Stomach smooth muscle (tissue), 2 donors: Measurements from ENCODE around the gene PTER.

Source experiments
- H3K27ac ChIP-seq: one replicate; pipeline ENCODE4 v1.7.0; 2013; ENCODE audit warnings: mild to moderate bottlenecking, low read length, inconsistent platforms
- H3K27me3 ChIP-seq, 2 donors: one replicate each; pipeline ENCODE4 v1.7.0; 2013; ENCODE audit warnings: low read length in 2 of 2; ENCODE audit not compliant: insufficient read depth in 2 of 2, control insufficient read depth in 1 of 2
- H3K36me3 ChIP-seq, 2 donors: one replicate each; pipeline ENCODE4 v1.7.0; 2013; ENCODE audit warnings: low read length in 2 of 2; ENCODE audit not compliant: control insufficient read depth in 2 of 2, insufficient read depth in 2 of 2
- H3K4me1 ChIP-seq: one replicate; pipeline ENCODE4 v1.7.0; 2013; ENCODE audit warnings: low read length; ENCODE audit not compliant: control insufficient read depth, insufficient read depth
- H3K4me3 ChIP-seq, 2 donors: one replicate each; pipeline ENCODE4 v1.7.0; 2013; ENCODE audit warnings: low read length in 2 of 2
- H3K9ac ChIP-seq, 2 donors: one replicate each; pipeline ENCODE4 v1.7.0; 2013; ENCODE audit warnings: low read length in 2 of 2, mild to moderate bottlenecking in 1 of 2
- H3K9me3 ChIP-seq, 2 donors: one replicate each; pipeline ENCODE4 v1.7.0; 2013; ENCODE audit warnings: low read length in 2 of 2; ENCODE audit not compliant: control insufficient read depth in 2 of 2
- donor health status: healthy.
- donor health status: Pancreatic carcinoma.

The PTER gene

DNA sequence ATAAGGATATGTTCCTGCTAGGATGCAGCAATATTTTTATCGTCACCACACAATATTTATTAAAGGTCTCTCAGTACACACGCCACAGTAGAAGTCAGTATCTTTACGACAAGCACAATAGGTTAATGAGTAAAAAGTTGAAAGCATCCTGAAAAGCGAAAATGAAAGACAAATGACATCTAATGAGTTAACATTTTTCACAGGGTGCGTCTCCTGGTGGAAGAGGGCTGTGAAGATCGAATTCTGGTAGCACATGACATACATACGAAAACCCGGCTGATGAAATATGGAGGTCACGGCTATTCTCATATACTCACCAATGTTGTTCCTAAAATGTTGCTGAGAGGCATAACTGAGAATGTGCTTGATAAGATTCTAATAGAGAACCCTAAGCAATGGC is 74.0 kb downstream of the PTER start:
- Histone ChIP-seq H3K27me3 (no peaks in the 10 kb centered on the region), H3K9me3 (no peaks in the 10 kb centered on the region), H3K36me3 (no peaks in the 10 kb centered on the region), H3K4me1 (no peaks in the 10 kb centered on the region), H3K9ac (no peak overlapping the region), H3K4me3 (no peak overlapping the region), H3K27ac (no peak overlapping the region)

DNA sequence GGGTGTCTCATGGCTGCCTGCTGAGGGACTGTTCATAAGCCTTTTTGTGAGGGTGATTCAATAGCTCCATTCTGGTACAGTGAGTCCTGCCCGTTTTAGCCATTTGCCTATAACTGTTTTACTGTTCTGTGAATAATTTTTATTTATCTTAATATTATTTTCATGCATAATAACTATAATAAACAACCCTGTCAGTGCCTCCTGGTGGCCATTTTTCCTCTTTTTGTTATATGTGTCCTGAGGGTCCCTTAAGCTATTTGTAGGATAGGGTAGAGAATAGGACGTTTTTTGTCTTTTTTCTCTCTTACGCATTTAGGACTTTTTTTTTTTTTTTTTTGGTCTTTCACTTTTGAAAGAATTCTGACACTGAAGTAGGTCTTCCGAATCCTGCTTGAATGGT is 82.0 kb downstream of the PTER start:
- Histone ChIP-seq H3K9me3 (no peaks in the 10 kb centered on the region), H3K9ac (no peak overlapping the region)

GRCh38 chr10:16519250-16519907 is 82.6 kb downstream of the PTER start:
- Histone ChIP-seq H3K9ac (no peak overlapping the region), H3K4me3 (peak overlapping the region in 1 of 2 donors; percentile 40), H3K27me3 (peaks cover 22 to 41% of the 10 kb centered on the region in 2 donors), H3K9me3 (no peaks in the 10 kb centered on the region), H3K4me1 (peaks cover 20% of the 10 kb centered on the region), H3K36me3 (no peaks in the 10 kb centered on the region), H3K27ac (no peak overlapping the region)

More for the DNA sequence above, 82.0 kb downstream of the PTER start:
- H3K36me3 ChIP-seq = no peaks in the 10 kb centered on the region
- peaks cover 20% of the 10 kb centered on the region for H3K4me1 ChIP-seq
- no peak overlapping the region for H3K4me3 ChIP-seq
- H3K27me3 ChIP-seq = peaks cover 22 to 41% of the 10 kb centered on the region in 2 donors
- no peak overlapping the region for H3K27ac ChIP-seq

DNA sequence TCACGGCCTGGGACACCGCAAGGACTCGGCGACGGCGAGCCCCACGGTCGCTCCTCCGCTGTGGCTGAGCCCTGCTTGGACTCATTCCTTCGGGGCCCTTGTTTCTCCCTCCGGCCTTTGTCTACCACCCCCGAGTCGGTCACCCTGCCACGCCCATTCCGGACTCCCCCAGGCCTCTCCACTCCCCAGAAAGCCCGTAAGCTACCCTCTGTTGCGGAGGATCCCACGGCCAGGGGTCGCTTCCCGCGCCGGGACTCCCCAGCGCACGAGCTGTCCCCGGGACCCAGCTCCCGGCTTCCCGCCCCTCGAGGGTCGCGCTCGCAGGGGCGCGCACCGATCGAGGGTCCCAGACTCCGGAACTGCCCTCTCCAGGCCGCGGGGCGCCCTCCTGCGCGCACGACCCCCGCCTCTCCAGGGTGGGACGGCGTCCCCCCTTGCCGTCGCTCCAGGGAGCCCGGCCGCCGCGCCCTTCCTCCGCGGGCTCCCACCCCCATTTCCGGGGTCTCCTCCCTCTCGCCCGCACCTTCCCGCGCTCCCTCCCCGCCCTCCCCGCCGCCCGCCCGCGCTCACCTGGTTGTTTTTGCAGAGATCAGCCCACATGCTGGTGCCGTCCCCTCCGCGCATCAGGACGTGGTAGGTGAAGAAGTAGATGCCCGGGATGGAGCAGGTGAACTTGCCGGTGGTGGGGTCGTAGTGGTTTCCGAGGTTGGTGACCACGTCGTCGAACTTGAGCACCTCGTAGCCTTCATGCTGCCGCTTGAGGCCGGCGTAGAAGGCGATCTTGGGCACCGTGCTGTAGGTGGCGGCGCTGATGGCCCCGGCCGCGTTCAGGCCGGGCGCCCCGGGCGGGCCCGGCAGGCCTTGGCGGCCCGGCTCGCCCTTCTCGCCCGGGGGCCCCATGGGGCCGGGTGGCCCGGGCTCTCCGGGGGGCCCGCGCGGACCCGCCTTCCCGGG is 83.4 kb downstream of the PTER start:
- peaks cover 20% of the 10 kb centered on the region for H3K4me1 ChIP-seq
- peak overlapping the region in 1 of 2 donors; percentile 66 for H3K4me3 ChIP-seq
- no peaks in the 10 kb centered on the region for H3K9me3 ChIP-seq
- no peak overlapping the region for H3K27ac ChIP-seq
- no peaks in the 10 kb centered on the region for H3K36me3 ChIP-seq
- peaks cover 22 to 41% of the 10 kb centered on the region in 2 donors for H3K27me3 ChIP-seq
- no peak overlapping the region for H3K9ac ChIP-seq

- Histone ChIP-seq H3K27ac (no peak overlapping the region), H3K9ac (no peak overlapping the region), H3K4me1 (peaks cover 20% of the 10 kb centered on the region), H3K27me3 (peaks cover 22 to 41% of the 10 kb centered on the region in 2 donors), H3K4me3 (peak overlapping the region; percentile 18 to 66), H3K36me3 (no peaks in the 10 kb centered on the region), H3K9me3 (no peaks in the 10 kb centered on the region)
These were observed 84.1 kb downstream of the PTER start for GRCh38 chr10:16520900-16521299.

DNA sequence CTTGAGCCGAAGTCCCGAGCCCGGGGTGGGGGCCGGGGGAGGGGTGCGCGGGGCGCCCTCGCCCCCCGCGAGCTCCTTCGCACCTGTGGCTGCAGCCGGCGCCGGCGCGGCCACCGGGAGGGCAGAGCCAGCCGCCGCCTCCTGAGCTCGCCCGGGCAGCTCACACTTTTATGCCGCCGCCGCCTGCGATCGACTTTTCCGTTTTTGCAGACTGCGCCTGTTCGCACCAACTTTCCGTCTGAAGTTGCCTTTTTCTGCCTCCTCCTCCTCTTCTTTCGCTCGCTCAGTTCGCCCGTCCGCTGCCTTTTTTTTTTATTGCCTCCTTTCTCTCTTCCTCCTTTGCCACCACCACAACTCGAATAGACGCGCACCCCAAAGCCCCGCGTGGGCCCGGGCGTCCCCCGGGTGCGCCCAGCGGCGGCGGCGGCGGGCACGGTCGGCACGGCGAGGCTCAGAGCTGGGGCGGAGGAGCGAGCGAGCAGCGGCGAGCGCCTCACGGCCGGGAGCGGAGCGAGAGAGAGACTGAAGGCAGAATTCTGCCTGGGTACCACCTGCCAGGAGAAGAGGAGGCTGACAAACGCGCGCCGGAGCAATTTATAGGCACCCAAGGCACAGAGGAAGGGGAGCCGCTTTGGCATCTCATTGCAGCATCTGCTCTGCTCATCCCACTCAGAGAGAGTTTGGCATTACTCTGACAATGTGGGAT is 84.7 kb downstream of the PTER start, which contains the start of gene C1QL3:
Gene C1QL3, minus strand, starts transcription at position 569 of the 706 bp plus-strand sequence. CDS start 814 bp downstream, outside the sequence.
- H3K27ac ChIP-seq = no peak within 1 kb of the TSS
- H3K9ac ChIP-seq = no peak within 1 kb of the TSS
- peaks cover 22 to 44% of the 10 kb centered on the region in 2 donors for H3K27me3 ChIP-seq
- H3K9me3 ChIP-seq = no peaks in the 10 kb centered on the region
- peak within 1 kb of the TSS; percentile 35 to 66 for H3K4me3 ChIP-seq
- peaks cover 20% of the 10 kb centered on the region for H3K4me1 ChIP-seq
- H3K36me3 ChIP-seq = no peaks in the 10 kb centered on the region

- Histone ChIP-seq H3K9me3 (no peaks in the 10 kb centered on the region), H3K36me3 (no peaks in the 10 kb centered on the region), H3K27me3 (peaks cover 4 to 13% of the 10 kb centered on the region in 2 donors), H3K27ac (no peak overlapping the region), H3K4me1 (no peaks in the 10 kb centered on the region), H3K4me3 (no peak overlapping the region), H3K9ac (no peak overlapping the region)
These were observed 90.6 kb downstream of the PTER start for GRCh38 chr10:16527452-16527851.

DNA sequence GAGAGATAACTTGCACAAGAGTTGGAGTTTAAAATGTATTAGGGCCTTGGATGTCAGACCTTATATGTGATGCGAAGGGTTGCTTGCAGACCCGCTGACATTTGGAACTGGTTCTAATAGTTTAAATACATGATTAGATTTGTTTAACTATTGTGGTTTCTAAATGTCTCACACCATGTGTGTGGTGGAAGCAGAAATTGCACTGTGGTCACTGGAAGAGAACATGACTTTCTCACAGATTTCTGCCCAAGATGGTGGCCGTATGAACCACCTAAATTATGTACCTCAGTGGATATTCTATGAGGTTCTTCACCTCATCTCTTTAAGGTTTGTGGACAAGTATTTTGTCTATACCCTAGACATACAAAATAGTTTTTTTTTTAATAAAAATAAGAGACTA is 93.0 kb downstream of the PTER start:
- Histone ChIP-seq H3K27ac (no peak overlapping the region), H3K4me3 (no peak overlapping the region), H3K36me3 (no peaks in the 10 kb centered on the region), H3K27me3 (peaks cover 0 to 6% of the 10 kb centered on the region in 2 donors), H3K9me3 (no peaks in the 10 kb centered on the region), H3K9ac (no peak overlapping the region), H3K4me1 (no peaks in the 10 kb centered on the region)

DNA sequence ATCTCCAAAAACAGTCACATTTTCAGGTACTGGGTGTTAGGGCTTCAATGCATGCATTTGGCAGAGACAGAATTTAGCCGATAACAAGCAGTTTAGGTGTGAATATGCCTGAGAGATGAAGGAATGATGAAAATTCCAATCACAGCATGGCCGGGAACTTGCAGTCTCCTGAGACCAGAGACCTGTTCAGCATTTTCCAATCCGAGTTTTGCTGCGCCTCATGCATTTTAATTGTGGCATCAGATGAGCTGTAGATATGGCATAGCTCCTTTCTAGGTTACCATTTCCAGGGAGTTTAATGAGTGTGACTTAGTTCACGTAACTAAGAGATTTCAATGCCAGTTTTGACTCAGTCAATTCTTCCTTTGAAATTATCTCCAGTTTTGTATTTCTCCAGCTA is 99.3 kb downstream of the PTER start:
- Histone ChIP-seq H3K4me3 (no peak overlapping the region), H3K27me3 (peaks cover 4% of the 10 kb centered on the region in 2 donors), H3K36me3 (no peaks in the 10 kb centered on the region), H3K9me3 (no peaks in the 10 kb centered on the region), H3K4me1 (no peaks in the 10 kb centered on the region), H3K9ac (no peak overlapping the region), H3K27ac (no peak overlapping the region)

- no peak overlapping the region for H3K27ac ChIP-seq
- H3K9ac ChIP-seq = no peak overlapping the region
- no peaks in the 10 kb centered on the region for H3K4me1 ChIP-seq
These were observed 107.3 kb downstream of the PTER start for GRCh38 chr10:16544099-16544498.

More at GRCh38 chr10:16544099-16544498, 107.3 kb downstream of the PTER start:
- Histone ChIP-seq H3K4me3 (no peak overlapping the region), H3K9me3 (no peaks in the 10 kb centered on the region), H3K27me3 (peaks cover under 1 to 3% of the 10 kb centered on the region in 2 donors), H3K36me3 (no peaks in the 10 kb centered on the region)
